ENCODE measurements around the gene G3BP2. TPM values are rescaled to one million over a fixed set of nuclear protein-coding genes. Genes with fewer than 3 reads are reported as not detected.
"Not testable (repeated sequence)": the region's sequence is repeated elsewhere in the genome, so short reads cannot be mapped to it uniquely, and the experiment has no call there.

The G3BP2 gene
- total RNA-seq, 4 donors from 2014 or later: 54.5 to 121 (median 89.8) TPM

GRCh38 chr4:75672461-75673026 lies 667 bp downstream of the G3BP2 start:
- peak; percentile 78 to 89 (median 84) for DNase-seq
- Histone ChIP-seq H3K4me1 (peaks cover 0 to 42% (median 1%) of the 10 kb centered on the region in 4 donors), H3K27ac (peak overlapping the region; percentile 96 to 99 (median 98)), H3K9me3 (no peaks in the 10 kb centered on the region), H3K36me3 (no peaks in the 10 kb centered on the region), H3K4me3 (peak overlapping the region; percentile 81 to 93 (median 90)), H3K27me3 (no peaks in the 10 kb centered on the region)
- no peak for TF ChIP-seq CTCF (IDR thresholded peaks at IDR 0.05)
- no peak for TF ChIP-seq POLR2A (IDR thresholded peaks at IDR 0.05)

GRCh38 chr4:75671802-75672421 lies 1.3 kb downstream of the G3BP2 start:
- Histone ChIP-seq H3K36me3 (no peaks in the 10 kb centered on the region), H3K27ac (peak overlapping the region; percentile 96 to 99 (median 98)), H3K9me3 (no peaks in the 10 kb centered on the region), H3K27me3 (no peaks in the 10 kb centered on the region), H3K4me3 (peak overlapping the region; percentile 81 to 93 (median 90)), H3K4me1 (peaks cover 0 to 47% (median 2%) of the 10 kb centered on the region in 4 donors)
- TF ChIP-seq CTCF (IDR thresholded peaks at IDR 0.05) (no peak), POLR2A (IDR thresholded peaks at IDR 0.05) (no peak)
- no peak for DNase-seq

GRCh38 chr4:75668596-75668995 lies 4.6 kb downstream of the G3BP2 start:
- H3K4me3 ChIP-seq: no peak overlapping the region
- TF ChIP-seq CTCF (IDR thresholded peaks at IDR 0.05) (no peak), POLR2A (IDR thresholded peaks at IDR 0.05) (no peak)
- H3K4me1 ChIP-seq: peaks cover 0 to 46% (median 5%) of the 10 kb centered on the region in 4 donors
- H3K27me3 ChIP-seq: no peaks in the 10 kb centered on the region
- no peak for DNase-seq
- no peak overlapping the region for H3K27ac ChIP-seq
- no peaks in the 10 kb centered on the region for H3K36me3 ChIP-seq
- H3K9me3 ChIP-seq: no peaks in the 10 kb centered on the region

- H3K4me1 ChIP-seq: peaks cover 0 to 46% (median 5%) of the 10 kb centered on the region in 4 donors
- not testable (repeated sequence) for H3K9me3 ChIP-seq
- H3K27ac ChIP-seq: peak overlapping the region in 1 of 4 donors; percentile 34
These were observed 5.6 kb downstream of the G3BP2 start for GRCh38 chr4:75667636-75668035.

GRCh38 chr4:75666299-75666698 lies 6.9 kb downstream of the G3BP2 start:
- no peak overlapping the region for H3K27ac ChIP-seq
- H3K4me3 ChIP-seq: no peak overlapping the region
- H3K9me3 ChIP-seq: no peaks in the 10 kb centered on the region
- no peak for DNase-seq
- no peaks in the 10 kb centered on the region for H3K27me3 ChIP-seq
- TF ChIP-seq POLR2A (IDR thresholded peaks at IDR 0.05) (no peak), CTCF (IDR thresholded peaks at IDR 0.05) (no peak)
- H3K36me3 ChIP-seq: no peaks in the 10 kb centered on the region
- peaks cover 0 to 41% (median 5%) of the 10 kb centered on the region in 4 donors for H3K4me1 ChIP-seq

More at GRCh38 chr4:75667636-75668035, 5.6 kb downstream of the G3BP2 start:
- DNase-seq, H3K4me3 ChIP-seq, H3K27me3 ChIP-seq, H3K36me3 ChIP-seq: not testable (repeated sequence)

- H3K4me1 ChIP-seq: peaks cover 0 to 29% (median 5%) of the 10 kb centered on the region in 4 donors
These were observed 8.6 kb downstream of the G3BP2 start for GRCh38 chr4:75664604-75665003.

More at GRCh38 chr4:75664604-75665003, 8.6 kb downstream of the G3BP2 start:
- H3K27me3 ChIP-seq, H3K36me3 ChIP-seq, H3K9me3 ChIP-seq, H3K4me3 ChIP-seq, DNase-seq, H3K27ac ChIP-seq: not testable (repeated sequence)
